ENCODE data around the gene MEN1.
A peak's percentile ranks its signal among the peaks of the same experiment; 100 is the strongest.
"Not testable (repeated sequence)": the region's sequence is repeated elsewhere in the genome, so short reads cannot be mapped to it uniquely, and the experiment has no call there.

Gene MEN1

DNA sequence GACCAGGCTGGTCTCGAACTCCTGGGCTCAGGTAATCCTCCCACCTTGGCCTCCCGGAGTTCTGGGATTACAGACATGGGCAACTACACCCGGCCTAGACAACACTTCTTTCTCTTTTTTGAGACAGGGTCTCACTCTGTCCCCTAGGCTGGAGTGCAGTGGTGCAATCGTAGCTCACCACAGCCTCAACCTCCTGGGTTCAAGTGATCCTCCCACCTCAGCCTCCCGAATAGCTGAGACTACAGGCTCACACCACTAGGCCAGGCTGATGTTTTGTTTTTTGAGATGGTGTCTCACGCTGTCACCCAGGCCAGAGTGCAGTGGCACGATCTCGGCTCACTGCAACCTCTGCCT, 35.4 kb upstream of the MEN1 start:
- DNase-seq (ENCODE audit: low read depth) = not testable (repeated sequence)

DNA sequence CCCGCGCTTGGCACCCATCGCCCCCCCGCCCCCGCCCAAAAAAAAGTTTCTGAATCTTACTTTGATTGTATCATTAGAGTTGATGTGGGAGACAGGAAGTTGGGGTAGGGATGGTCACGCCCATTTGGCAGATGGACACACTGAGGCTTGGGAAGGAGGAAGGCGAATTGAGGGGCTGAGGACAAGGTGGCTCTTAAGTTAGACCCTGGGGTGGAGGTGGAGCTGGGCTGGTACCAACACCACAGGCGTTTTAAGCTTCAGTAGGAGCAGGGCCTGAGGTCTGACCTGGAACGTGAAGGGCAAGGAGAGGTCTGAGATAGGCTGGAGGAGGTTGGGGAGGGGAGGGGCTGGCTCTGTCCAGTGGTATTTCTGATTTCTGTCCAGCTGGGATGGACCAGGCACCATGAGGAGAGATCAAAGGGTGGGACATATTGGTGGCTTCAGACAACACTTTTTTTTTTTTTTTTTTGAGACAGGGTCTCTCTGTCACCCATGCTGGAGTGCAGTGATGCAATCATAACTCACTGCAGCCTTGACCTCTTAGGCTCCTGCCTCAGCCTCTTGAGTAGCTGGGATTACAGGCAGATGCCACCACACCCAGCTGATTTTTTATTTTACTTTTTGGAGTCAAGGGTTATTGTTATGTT, 34.9 kb upstream of the MEN1 start:
- no peak for DNase-seq (ENCODE audit: low read depth)

DNA sequence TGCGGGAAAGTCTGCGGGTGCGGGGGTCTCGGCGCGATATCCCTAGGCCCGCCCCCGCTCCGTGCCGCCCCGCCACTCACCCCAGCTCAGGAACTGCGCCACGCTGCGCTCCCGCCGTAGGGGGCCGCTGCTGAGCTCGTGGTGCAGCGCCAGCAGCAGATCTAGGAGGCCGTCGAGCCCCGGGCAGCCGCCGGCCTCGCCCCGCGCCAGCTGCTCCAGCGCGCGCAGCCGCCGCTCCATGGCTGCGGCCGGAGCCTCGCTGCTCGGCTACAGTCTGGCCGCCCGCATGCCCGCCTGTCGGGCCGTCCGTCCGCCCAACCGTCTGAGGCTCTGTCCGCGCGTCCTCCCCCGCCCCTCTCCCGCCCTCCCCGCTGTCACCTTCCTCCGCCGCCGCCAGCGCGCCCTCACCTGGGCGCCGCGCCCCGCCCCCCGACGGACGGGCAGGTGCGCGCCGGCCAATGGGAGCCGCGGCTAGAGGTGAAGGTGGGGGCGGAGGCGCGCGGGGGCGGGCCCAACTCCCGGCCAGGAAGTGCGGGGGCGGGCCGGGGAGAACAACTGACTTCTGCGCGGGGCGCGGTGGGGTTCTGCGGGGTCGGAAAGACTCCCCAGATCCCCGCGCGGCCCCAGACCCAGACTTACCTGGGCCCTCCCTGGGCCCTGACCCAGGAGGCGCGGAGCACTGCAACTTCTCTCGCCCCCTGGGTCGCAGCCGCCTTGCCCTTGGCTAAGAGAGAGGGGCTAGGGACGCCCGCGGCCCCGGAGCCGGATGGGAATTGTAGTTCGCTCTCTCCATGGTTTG, 34.2 kb upstream of the MEN1 start, which contains the start of gene CDC42BPG:
TSS of gene CDC42BPG (minus strand) at position 324 of the 799 bp plus-strand sequence. CDS start at position 240, 84 bp downstream.
- DNase-seq (ENCODE audit: low read depth) = peak; percentile 44

DNA sequence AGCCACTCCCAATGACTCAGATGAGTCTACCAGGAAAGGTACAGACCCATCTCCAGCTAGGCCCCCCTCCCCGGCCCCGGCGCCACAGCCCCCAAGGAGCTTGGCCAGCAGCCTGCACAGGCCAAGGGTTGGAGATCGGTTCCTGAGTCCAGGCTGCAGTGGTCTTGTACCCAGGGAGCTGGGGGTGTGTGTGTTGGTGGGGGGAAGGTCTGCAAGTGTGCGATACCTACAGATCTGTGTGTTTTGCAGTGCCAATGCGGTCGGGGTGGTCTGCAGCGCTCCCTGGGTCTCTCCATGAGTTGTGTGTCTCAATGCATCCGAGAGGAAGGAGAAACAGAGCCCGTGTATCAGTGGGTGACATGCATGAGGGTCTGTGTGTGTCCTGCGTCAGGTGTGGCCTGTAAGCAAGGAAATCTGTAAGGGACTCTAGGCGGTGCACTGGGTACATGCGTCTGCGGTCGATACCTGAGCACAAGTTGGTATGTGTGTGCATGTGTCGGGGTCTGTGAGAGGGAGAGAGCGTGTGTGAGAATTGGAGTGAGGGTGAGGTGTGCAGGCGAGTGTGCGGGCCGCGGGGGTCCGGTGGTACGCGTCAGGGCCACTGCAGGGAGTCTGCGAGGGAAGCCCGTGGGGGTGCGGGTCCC, 33.5 kb upstream of the MEN1 start:
- no peak for DNase-seq (ENCODE audit: low read depth)

DNA sequence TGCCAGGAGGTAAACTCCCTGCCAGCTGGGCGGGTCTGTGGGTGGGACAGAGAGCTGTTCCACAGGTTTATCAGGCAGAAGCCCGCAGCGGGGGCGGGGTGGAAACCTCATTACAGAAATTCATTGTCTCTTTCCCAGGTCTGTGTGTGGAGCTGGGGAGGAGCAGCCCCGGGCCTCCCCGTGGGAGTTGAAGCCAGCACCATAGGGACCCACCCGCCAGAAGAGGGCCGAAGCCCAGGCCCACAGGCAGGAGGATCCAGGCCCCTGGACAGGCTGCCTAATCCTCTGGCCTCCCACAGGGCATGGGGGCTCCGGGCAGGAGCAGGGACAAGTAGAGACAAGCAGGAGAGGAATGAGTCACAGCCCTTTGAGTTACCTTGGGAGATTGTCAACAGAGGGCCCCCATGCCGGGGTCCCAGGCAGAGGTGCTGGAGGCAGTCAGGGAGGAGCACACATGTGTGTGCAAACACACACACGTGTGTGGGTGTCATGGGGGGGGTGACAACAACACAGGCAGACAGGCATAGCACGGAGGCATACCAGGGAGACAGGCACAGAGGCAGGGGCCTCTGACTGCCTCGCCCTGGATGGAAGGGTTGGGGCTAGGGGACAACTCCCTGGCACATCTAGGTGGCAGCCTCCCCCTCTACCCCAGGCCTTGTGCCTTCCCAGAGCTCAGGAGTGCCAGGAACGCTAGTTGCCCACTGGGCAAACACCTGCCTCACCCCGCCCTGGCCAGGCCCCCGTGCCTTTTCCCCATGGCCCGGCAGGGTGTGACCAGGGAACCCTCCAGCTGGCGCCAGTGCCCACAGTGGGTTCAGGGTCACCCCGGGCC, 32.7 kb upstream of the MEN1 start:
- DNase-seq (ENCODE audit: low read depth) = no peak

DNA sequence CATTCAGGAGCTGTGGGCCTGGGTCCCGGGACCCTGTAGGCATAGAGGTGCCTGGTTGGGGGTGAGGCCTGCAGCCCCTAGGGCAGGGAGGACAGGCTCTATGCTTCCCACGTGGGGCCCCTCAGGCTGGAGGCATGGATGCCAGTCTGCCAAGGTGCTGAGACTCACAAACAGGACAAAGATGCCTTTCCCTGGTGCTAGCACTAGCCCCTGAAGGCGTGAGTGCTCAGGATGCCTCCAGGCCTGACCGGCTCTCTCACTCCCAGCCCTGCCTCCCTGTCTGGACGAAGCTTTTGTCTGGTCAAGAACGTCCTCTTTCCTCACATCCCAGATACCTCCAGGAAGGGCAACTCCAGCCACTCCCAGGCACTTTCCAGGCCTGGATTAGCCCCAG, 32.0 kb upstream of the MEN1 start:
- no peak for DNase-seq (ENCODE audit: low read depth)

DNA sequence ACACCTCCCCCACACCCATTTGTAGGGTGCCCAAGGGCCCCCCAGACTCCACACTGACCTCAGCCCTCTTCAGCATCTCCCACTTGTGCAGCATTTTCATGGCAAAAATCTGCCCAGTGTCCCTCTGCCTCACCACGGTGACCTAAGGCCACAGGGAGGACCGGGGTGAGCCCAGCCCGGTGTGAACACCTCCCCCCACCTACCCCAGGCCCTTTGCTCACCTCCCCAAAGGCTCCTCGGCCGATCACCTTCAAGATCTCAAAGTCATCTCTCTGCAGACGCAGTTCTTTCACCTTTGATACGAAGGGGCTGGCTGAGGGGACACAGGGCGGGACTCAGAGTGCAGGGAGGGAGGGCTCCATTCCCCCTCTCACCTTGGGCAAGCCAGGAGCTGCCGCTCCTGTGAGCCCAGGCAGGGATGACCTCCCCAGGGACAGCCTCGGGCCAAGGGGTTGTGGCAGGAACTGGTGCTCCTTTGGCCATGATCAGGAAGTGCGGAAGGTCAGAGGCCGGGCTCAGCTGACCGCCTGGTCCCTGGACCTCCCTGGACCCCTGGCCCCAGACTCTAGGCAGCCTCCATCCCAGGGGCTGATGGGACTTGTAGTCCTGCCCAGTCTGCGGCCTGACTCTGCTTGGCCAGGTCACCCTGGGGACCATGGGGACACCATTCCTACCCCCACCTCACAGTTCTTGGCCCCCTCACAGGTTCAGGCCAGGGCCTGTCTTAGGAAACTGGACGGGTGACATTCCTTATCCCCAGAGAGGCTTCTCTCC, 31.4 kb upstream of the MEN1 start:
- no peak for DNase-seq (ENCODE audit: low read depth)

DNA sequence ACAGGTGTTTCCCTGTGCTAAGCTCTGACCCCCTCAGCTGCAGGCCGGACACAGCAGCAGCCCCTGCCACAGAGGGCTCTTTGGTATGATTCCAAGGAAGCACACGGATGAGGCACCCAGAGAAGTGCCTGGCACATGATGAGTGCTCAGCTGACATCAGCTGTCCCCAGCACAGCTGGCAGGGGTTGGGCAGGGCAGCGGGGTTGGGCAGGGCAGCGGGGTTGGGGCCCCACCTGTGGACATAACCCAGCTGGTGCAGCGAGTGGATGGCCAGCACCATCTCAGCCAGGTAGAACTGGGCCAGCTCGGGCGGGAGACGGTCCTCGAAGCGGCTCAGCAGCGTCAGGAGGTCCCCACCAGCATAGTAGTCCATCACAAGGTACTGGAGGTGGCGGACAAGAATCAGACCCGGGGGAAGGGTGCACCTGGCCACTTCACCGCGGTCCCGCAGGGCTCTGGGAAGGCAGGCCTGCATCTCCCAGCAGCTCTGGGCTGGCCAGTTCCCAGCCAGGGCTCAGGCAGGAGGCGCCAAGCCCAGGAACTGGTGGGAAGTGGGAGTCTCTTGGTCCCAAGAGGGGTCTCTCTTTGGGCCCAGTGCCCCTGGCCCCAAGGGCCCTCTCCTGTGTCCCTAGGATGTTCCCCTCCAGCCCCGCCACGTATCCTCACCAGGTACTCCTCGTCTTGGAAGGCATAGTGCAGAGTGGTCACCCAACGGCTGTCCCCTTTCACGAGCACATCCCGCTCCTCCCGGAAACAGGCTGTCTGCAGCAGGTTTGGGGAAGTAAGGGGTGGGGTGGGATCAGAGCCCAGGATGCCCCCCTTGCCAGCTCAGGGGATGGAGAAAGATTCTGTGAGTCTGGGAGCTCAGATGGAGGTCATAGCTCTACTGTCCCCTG, 29.8 kb upstream of the MEN1 start:
- no peak for DNase-seq (ENCODE audit: low read depth)

DNA sequence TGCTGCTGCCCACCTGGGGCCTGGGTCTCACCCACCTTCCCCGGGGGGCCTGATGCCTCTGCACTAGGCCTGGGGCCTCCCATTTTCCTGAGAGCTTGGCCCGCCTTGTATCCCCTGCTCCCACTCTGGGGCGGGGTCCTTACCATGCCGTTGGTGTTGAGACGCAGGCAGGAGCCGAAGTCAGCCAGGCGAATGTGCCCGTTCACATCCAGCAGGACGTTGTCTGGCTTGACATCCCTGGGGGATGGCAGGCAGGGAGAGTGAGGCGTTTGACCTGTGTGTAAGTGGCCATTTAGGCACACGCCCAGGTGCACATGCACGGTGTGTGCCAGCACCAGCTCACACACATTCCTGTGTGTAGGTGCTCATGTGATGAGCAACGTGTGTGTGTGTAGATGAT, 29.0 kb upstream of the MEN1 start:
- DNase-seq (ENCODE audit: low read depth) = no peak

DNA sequence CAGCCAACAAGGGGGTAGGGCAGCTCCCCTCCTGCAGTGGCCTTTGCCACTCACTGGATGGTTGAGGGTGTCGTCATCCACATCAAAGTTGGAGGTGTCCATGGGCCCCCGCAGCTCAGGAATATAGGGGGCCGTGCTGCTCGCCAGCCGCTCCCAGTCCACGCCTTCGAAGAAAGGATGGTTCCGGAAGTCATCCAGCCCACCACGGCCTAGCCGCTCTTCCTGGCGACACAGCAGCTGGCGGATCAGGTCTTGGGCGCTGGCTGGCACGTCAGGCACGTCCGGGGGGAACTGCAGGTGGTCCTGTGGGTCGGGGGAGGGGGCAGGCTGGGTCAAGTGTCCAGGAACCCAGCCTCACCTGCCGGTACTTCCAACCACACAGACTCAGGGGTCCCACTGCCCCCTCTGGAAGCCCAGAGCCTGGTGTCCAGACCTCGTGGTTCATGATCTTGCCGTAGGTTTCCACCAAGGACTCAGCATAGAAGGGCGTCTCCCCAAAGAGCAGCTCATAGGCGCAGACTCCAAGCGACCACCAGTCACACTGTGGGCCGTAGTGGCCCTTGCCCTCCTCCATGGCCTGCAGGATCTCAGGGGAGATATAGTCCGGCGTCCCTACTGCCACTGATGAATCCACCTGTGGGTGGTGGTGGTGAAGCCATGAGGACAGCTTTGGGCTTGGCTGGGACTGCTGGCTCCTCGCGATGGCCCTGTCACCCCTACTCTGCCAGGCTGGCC, 28.4 kb upstream of the MEN1 start:
- no peak for DNase-seq (ENCODE audit: low read depth)

DNA sequence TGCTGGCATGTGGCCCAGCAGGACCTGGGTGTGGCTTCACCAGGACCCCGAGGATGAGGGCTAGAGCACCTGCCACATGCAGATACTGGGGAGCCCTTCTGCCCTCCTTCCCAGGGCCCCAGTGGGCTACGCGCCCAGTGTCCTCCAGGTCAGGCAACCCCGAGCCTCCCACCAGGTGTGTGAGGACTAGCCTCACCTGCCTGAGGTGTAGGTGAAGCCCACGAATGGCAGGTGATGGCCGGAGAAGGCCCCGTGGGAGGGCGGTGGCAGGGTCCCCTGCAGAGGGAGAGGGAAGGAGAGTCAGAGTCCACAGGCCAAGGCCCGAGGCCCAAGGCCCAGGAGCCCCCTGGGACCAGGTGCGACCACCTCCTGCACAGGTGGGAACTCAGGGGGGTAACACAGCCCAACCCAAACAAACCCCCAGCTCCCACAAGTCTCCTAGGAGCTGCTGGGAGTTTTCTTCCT, 27.6 kb upstream of the MEN1 start:
- DNase-seq (ENCODE audit: low read depth) = no peak

DNA sequence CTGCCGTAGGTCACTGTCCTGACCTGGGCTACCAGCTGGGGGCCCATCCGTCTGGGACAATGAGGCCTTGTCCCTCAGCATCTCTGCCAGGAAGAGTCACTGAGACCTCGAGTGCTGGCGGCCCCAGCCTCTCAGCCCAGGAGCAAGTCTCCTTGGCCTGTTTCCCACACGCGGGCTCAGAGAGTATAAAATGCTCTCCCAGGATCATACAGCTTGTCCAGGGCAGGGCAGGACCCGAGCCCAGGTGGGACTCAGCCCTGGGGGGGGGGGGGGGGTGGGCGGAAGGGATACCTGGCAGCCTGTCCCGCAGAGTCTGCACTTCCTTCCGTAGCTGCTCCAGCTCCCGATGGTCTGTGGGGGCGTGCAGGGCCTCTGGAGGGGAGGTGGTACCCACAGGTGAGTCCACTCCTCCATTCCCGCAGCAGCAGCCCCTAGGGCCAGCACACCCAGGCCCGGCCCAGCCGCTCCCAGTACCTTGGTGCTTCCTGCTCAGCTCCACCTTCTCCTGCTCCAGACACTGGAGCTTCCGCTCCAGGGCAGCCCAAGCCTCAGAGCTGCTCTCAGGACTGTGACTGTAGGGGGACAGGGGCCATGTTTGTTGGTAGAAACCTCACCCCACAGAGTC, 26.2 kb upstream of the MEN1 start:
- DNase-seq (ENCODE audit: low read depth) = no peak

DNA sequence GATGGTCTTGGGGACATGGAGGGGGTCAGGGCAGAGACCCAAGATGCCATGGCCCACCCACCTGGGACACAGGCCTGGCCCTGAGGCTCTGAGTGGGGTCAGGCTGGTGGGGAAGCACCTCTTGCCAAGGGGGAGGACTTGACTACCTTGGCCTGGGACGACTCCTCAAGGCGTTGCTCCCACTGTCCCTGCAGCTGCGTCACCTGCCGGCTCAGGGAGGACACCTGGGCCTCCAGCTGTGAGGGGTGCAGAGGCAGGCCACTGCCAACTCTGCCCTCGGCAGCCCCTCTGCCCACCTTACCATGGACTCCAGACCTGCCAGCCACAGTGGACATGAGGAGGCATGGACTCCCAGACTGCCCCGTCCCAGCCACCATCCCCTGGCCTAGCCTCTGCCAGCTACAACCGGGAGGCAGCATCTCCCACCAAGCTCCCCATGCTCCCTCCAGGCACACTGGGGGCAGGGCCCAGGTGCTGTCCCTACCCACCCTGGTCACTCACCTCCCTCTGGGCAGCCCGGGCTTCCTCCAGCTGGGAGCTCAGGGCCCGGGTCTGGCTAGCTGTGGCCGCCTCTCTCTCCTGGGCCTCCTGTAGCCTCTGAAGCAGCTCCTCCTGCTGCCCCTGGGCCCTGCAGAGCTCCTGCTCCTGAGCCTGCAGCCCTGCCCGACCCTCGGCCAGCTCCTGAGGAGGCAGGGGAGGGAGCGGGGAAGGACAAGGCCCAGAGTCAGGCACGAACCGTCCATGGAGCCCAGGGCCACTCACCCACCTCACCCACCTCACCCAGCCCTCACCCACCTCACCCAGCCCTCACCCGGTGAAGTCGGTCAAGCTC, 25.5 kb upstream of the MEN1 start:
- no peak for DNase-seq (ENCODE audit: low read depth)

DNA sequence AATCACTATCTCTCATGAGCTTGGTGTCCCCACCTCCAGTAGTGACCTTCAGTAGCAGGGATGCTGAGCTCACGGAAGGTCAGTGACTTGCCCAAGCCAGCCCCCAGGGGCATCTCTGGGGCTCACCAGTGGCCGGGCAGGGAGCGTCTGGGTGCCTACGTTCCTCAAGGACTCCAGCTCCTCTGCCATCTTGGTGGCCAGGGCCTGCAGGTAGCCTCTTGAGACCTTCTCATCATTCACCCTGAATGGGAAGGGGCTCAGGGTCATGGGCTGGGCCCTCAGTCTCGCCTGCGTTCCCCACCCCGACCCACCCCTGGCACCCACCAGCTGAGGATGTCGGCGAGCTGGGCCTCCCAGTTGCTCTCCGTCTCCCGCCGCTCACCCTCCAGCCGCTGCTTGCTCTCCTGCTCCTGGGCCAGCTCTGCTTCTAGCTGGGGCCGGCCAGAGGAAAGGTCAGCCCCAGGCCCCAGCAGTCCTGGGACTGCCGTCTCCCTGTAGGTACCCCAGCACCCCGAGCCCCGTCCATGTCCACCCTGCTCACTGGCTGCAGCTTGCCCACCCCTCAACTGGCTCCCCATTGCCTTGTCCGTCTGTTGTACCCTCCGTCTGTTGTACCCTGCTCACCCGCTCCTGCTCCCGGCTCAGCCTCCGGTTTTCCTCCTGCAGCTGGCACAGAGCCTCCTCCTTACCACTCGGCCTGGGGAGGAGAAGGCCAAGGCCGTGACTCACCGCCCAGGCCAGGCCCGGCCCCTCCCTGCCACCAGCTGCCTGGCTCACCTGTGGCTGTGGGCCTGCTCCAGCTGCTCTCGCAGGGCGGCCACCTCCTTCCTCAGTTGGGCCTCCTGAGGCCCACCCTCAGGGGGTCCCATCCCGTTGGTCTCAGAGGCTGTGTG, 24.6 kb upstream of the MEN1 start:
- no peak for DNase-seq (ENCODE audit: low read depth)

DNA sequence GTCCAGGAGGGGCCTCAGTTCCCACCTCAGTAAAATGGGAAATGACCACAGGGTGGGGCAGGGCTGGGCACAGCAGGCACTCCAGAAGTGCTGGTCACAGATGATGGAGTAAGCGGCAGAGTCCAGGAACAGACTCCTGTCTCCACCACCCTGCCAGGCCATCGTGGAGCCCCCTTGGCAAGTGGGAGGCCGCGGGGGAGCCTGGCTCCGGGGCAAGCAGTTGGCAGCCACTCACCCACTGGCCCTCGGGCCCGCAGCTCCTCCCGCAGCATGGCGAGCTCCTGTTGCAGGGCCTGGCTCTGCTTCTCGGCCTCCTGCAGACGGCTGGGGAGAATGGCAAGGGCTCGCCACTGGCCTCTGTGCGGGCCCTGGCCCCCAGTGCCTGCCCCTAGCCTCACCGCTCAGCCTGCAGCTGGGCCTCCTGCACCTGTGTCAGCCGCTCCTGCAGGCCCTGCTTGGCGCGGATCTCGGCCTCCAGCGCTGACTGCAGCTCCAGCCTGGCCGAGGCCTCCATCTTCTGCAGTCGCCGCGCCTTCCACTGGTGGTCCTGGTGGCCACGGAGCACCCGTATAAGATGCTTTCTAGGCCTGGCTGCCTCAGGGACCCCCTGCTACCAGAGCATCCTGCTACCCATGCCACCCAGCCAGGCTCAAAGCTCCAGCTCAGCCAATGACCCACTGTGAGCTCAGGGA, 23.8 kb upstream of the MEN1 start:
- DNase-seq (ENCODE audit: low read depth) = no peak

DNA sequence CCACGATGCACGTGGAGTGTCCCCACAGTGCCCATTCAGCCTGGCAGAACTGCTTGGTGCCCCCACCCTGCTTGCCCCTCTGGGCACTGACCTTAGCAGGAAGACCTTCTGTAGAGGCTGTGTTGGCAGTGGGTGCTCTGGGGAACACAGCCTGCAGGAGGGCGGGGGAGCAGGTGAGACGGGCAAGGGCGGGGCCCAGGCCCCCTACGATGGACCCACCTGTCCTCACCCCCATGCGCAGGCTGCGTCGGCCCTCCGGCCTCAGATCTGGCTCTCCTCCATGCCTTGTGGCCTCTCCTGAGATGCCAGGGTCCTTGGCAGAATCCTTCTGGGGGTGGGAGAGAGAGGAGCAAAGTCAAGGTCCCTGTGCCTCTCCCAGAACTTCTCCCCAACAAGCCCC, 23.2 kb upstream of the MEN1 start:
- DNase-seq (ENCODE audit: low read depth) = no peak

DNA sequence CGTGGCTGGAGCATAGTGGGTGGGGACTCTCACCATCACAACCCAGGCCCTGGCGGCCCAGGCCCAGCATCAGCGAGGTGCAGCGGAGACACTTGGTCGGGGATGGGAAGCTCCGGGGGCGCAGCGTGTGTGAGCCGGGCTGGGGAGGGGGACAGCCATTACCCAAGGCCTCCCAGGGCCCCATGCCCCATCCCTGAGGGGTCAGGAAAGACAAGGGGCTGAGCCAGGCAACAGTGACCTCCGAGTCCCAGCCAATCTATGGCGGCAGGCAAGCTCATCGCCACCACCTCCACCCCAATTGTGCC, 22.8 kb upstream of the MEN1 start:
- no peak for DNase-seq (ENCODE audit: low read depth)
